DMS79 treated with DMSO at 0.1 percent for 48 hours (cell line): ENCODE measurements around the gene CHD5.

Source experiments
- DNase-seq: peaks from one replicate; lab custom pipeline; 2025; lab: John Stamatoyannopoulos, UW

CHD5 gene

GRCh38 chr1:6130596-6130995 lies 49.5 kb downstream of the CHD5 start:
- no peak for DNase-seq

GRCh38 chr1:6130036-6130435 lies 50.1 kb downstream of the CHD5 start:
- DNase-seq: no peak

- DNase-seq: no peak
Measured at GRCh38 chr1:6129313-6129712, 50.8 kb downstream of the CHD5 start.

- DNase-seq: no peak
Measured at GRCh38 chr1:6128276-6129081, 51.6 kb downstream of the CHD5 start.

- DNase-seq: no peak
Measured at GRCh38 chr1:6127587-6128163, 52.4 kb downstream of the CHD5 start.

GRCh38 chr1:6126521-6127067 lies 53.5 kb downstream of the CHD5 start:
- no peak for DNase-seq

GRCh38 chr1:6126028-6126427 lies 54.1 kb downstream of the CHD5 start:
- DNase-seq: no peak

GRCh38 chr1:6125366-6125765 lies 54.8 kb downstream of the CHD5 start:
- DNase-seq: no peak

- DNase-seq: no peak
Measured at GRCh38 chr1:6124746-6125365, 55.3 kb downstream of the CHD5 start.

- no peak for DNase-seq
Measured at GRCh38 chr1:6124341-6124740, 55.8 kb downstream of the CHD5 start.

GRCh38 chr1:6123816-6124215 lies 56.3 kb downstream of the CHD5 start:
- DNase-seq: no peak

- no peak for DNase-seq
Measured at GRCh38 chr1:6123083-6123482, 57.0 kb downstream of the CHD5 start.

GRCh38 chr1:6121651-6122370 lies 58.3 kb downstream of the CHD5 start:
- DNase-seq: no peak

- no peak for DNase-seq
Measured at GRCh38 chr1:6121021-6121421, 59.1 kb downstream of the CHD5 start.

GRCh38 chr1:6118415-6118814 lies 61.7 kb downstream of the CHD5 start:
- no peak for DNase-seq

GRCh38 chr1:6117624-6118023 lies 62.5 kb downstream of the CHD5 start:
- no peak for DNase-seq

GRCh38 chr1:6117064-6117463 lies 63.1 kb downstream of the CHD5 start:
- no peak for DNase-seq

GRCh38 chr1:6116137-6116536 lies 64.0 kb downstream of the CHD5 start:
- no peak for DNase-seq

- DNase-seq: no peak
Measured at GRCh38 chr1:6113745-6114144, 66.4 kb downstream of the CHD5 start.

- no peak for DNase-seq
Measured at GRCh38 chr1:6113116-6113515, 67.0 kb downstream of the CHD5 start.

GRCh38 chr1:6112690-6113005 lies 67.5 kb downstream of the CHD5 start:
- DNase-seq: no peak

GRCh38 chr1:6111991-6112689 lies 68.0 kb downstream of the CHD5 start:
- DNase-seq: no peak
